Measurements from ENCODE around the gene KIF22.

DNA sequence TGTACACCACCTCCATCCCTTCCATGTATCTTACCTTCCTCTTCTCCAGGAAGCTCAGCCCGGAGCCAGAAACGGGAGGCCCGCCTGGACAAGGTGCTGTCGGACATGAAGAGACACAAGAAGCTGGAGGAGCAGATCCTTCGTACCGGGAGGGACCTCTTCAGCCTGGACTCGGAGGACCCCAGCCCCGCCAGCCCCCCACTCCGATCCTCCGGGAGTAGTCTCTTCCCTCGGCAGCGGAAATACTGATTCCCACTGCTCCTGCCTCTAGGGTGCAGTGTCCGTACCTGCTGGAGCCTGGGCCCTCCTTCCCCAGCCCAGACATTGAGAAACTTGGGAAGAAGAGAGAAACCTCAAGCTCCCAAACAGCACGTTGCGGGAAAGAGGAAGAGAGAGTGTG, 29.0 kb downstream of the KIF22 start:
- TF ChIP-seq, protein P1, sequence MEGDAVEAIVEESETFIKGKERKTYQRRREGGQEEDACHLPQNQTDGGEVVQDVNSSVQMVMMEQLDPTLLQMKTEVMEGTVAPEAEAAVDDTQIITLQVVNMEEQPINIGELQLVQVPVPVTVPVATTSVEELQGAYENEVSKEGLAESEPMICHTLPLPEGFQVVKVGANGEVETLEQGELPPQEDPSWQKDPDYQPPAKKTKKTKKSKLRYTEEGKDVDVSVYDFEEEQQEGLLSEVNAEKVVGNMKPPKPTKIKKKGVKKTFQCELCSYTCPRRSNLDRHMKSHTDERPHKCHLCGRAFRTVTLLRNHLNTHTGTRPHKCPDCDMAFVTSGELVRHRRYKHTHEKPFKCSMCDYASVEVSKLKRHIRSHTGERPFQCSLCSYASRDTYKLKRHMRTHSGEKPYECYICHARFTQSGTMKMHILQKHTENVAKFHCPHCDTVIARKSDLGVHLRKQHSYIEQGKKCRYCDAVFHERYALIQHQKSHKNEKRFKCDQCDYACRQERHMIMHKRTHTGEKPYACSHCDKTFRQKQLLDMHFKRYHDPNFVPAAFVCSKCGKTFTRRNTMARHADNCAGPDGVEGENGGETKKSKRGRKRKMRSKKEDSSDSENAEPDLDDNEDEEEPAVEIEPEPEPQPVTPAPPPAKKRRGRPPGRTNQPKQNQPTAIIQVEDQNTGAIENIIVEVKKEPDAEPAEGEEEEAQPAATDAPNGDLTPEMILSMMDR (IDR thresholded peaks at IDR 0.05): no peak
- TF ChIP-seq POLR2A (IDR thresholded peaks at IDR 0.05): no peak

Data from prostate gland (tissue), 2 donors.